Stimulated activated CD4-positive, alpha-beta T cell treated with anti-CD3 and anti-CD28 coated beads, Interleukin-4, amount 100 ng/mL, for 1 hour (primary cell): ENCODE measurements around the gene GAK.

ENCODE experiments used
- DNase-seq: peaks from one replicate; pipeline ENCODE4 v3.0.0-alpha.2; 2020

The GAK gene

GRCh38 chr4:827209-828081 lies 104.7 kb downstream of the GAK start:
- no peak for DNase-seq

- no peak for DNase-seq
Measured at GRCh38 chr4:826508-827208, 105.5 kb downstream of the GAK start.

GRCh38 chr4:825971-826330 lies 106.2 kb downstream of the GAK start, which contains the start of gene CPLX1:
Gene CPLX1, minus strand, starts transcription at chr4:826129. Its CDS starts 1,607 bp downstream, at chr4:824522.
- DNase-seq = peak; percentile 35

GRCh38 chr4:825063-825970 lies 106.8 kb downstream of the GAK start:
- peak; percentile 25 for DNase-seq

- no peak for DNase-seq
Measured at GRCh38 chr4:824461-825062, 107.6 kb downstream of the GAK start.

- no peak for DNase-seq
Measured at GRCh38 chr4:823761-824460, 108.2 kb downstream of the GAK start.

- no peak for DNase-seq
Measured at GRCh38 chr4:823176-823760, 108.8 kb downstream of the GAK start.

GRCh38 chr4:822361-823175 lies 109.5 kb downstream of the GAK start:
- DNase-seq = no peak

GRCh38 chr4:821631-822030 lies 110.5 kb downstream of the GAK start:
- DNase-seq = no peak

- no peak for DNase-seq
Measured at GRCh38 chr4:821181-821591, 110.9 kb downstream of the GAK start.

GRCh38 chr4:820230-821172 lies 111.6 kb downstream of the GAK start:
- no peak for DNase-seq

GRCh38 chr4:819401-820229 lies 112.5 kb downstream of the GAK start:
- DNase-seq = no peak

GRCh38 chr4:818106-818921 lies 113.8 kb downstream of the GAK start:
- DNase-seq = no peak

- no peak for DNase-seq
Measured at GRCh38 chr4:815464-816146, 116.5 kb downstream of the GAK start.

GRCh38 chr4:814312-814850 lies 117.7 kb downstream of the GAK start:
- DNase-seq = no peak

- no peak for DNase-seq
Measured at GRCh38 chr4:813900-814299, 118.2 kb downstream of the GAK start.
